NCI-H1436 (cell line): ENCODE results near the gene VAMP2.

ENCODE experiments used
- DNase-seq: peaks from one replicate; lab custom pipeline; 2025; lab: John Stamatoyannopoulos, UW

Gene VAMP2

DNA sequence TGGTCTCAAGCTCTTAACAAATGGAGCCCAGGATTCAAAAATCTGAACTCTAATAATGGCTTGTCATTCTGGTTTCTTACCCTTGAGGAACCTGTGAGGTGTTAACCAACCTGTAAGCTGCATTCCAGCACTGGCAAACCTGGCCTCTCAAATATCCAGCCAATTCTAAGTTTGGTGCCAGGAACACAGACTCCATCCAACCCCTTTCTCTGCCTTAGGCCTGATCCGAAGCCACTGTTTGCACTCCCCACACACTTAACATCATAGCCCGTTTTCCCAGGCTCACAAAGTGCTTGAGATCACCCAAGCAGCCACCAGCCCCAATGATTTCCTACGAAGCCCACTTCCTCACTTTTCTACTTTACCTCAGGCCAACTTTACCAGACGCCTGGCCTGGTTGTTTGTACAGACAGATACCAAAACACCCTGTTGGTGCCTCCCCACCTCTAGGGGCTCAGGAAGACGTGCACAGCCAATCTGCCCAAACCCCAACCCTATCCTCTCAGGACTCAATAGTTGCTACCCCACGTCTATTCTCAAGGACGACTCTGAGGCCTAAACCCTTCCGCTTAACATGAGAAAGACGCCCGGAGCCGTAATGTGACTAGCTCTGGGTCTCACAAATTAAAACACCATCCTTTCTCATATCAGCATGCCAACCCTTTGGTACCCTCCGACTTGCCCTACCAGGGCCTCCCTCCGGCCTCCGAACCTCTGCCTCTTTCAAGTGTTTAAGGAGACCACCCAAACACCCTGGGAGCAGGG lies 7.3 kb downstream of the VAMP2 start:
- no peak for DNase-seq

DNA sequence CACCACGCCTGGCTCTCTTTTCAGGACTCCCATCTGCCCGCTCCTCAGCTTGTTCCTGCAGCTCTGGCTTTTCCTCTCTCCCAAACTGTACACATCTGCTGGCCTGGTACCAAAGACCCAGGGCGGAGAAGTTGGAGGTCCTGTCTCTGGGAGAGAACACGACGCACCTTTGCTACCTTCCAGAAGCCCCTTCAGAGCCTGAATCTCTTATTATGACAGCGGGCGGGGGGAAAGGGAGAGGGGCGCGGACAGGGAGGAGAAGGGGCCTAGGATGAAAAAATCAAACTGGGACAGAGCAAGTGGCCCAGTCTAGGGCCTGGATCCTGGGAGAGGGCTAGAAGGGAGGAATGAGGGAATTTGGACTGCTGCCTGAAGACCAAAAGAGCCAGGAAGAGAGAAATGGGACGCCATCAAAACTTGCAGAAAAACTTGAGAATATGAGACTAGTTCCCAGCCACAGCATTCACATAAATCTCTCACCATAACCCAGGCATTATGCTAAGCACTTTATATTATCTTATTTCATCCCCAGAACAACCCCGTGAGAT lies 8.1 kb downstream of the VAMP2 start:
- DNase-seq: no peak

DNA sequence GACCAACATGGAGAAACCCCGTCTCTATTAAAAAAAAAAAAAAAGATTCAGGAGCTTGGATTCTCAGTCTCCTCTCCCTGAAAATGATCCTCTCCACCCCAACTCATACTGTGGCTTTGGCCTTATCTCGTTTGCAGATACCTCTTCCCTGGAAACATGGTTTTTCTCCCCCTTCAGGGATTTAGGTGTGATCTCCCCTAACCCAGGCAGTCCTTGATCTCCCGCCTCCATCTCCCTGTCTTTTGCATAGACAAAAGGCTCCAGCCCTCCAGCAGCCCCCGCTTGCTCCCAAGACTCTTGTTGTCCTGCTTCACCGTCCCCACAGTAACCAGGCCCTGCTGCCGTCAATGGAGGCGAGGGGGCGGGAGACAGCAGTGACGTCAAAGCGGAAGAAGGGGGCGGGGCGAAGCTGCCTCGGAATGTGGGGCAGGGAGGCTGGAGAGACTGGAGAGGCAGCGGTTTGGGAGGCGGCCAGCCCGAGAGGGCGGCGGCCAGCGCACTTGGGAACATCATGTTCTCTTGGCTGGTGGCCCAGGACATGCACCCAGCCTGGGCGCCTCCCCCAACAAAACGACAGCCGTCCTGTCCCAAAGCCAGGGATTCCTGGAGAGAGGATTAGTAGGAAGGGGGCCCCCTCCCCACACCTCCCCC lies 8.7 kb downstream of the VAMP2 start:
- DNase-seq: peak; percentile 83

DNA sequence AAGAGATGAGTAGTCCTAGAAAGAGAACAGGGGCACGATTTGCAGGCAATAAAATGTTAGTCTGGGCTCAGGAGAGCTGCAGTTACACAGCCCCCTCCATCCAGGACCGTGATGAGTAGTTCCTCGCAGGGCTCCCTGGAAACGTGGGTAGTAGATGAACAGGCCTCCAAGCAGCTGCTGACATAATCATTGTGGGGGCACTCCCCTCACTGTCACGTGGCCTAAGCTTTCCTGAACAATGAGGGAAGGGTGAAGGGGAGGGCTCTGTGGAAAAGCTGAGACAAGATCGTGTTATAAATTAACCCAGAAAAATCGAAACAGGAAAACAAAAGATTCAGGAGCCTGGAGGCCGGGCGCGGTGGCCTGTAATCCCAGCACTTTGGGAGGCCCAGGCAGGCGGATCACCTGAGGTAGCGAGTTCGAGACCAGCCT lies 9.2 kb downstream of the VAMP2 start:
- peak; percentile 58 for DNase-seq

DNA sequence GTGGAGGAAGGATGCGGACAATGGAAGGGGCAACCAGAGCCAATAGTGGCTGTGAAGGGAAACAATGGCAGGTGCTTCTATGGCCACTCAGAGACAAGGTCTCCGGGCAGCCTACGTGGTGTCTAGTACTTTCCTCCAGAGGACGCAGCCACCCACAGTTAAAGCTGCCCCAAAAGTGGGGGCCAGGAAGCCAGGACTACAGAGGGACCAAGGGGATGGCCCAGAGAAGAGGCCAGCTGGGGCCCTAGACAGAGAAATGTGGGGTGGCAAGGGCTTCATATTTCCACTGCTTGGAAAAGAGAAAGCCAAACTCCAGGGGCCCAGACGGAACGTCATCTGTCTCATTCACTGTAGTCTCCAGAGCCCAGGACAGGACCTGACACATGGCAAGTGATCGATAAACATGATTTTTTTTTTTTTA lies 9.7 kb downstream of the VAMP2 start:
- DNase-seq: no peak

DNA sequence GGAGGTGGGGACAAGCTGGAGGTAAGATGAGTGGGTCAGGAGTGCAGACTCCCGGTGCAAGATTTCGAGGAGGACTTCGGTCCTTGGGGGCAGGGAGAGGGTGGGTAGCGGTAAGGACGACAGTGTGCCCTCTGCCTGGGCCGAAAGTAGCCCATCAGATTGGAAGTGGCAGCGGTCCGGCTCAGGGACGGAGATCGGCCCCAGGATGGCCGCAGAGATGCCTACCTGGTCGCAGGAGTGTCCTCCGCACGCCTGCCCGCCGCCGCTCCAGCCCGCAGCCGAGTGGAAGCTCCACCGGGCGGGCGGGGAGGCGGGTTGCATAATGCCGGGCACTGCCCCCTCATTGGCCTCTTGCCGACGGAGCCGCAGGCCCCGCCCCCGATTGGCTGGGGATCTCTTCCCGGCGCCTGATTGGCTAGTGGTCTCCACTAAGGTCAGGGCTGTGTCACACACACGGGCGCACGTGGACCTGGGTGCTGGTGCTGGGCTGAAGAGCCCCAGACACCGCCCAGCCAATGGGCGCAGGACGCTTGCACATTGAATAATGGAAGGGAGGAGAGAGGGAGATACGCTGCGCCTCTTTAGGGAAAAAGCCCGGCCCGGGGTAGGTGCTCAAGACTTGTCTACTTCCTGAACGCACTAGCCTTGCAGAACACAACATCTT lies 10.5 kb downstream of the VAMP2 start, which contains the start of gene PER1:
Gene PER1 (minus strand): TSS at position 293 of the 664 bp plus-strand sequence. CDS start 1,698 bp downstream, outside the sequence.
- DNase-seq: peak; percentile 91

DNA sequence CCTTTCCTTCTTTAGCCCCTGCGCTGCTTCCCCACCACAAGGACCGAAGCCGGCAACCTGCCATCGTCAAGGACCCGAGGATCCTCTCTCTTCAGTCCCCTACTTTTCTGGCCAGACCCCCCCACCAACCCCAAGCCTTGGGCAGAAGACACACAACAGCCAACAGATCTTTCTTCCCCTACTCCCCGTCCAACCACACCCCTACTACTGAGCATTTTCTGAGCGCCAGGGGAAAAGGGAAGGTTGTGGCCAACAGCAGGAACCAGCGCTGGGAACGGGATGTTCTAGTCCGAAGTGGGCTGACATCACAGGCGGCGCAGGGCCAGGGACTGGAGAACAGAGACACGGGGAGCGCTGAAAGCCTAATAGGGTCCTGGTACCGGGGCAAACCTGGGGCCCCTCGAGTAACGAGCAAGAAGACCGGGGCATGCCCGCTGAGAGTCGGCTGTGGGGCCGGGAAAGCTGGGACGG lies 11.1 kb downstream of the VAMP2 start:
- DNase-seq: no peak

DNA sequence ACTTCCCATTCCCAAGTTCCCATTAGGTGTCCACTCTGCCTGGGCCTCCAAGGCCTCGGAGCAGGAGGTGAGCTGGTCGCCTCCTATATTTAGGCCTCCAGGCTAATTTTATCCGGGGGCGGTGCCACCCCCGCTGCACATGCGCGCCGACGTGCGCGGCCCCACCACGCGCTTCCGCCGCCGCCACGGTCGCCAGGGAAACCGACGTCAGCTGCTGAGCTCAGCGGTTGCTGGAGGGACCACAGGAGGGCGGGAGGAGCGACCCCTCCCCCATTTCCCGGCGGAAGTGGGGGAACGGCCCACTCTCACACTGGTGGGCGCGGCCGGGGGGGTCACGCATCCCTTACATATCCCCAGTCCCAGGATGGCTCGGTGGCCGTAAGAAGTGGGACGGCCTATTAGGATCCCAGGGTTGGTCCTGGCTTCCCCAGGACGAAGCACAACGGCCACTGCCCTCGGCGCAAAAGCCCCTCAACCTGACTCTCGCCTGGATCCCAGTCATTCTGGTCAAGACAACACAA lies 11.6 kb downstream of the VAMP2 start:
- DNase-seq: no peak

DNA sequence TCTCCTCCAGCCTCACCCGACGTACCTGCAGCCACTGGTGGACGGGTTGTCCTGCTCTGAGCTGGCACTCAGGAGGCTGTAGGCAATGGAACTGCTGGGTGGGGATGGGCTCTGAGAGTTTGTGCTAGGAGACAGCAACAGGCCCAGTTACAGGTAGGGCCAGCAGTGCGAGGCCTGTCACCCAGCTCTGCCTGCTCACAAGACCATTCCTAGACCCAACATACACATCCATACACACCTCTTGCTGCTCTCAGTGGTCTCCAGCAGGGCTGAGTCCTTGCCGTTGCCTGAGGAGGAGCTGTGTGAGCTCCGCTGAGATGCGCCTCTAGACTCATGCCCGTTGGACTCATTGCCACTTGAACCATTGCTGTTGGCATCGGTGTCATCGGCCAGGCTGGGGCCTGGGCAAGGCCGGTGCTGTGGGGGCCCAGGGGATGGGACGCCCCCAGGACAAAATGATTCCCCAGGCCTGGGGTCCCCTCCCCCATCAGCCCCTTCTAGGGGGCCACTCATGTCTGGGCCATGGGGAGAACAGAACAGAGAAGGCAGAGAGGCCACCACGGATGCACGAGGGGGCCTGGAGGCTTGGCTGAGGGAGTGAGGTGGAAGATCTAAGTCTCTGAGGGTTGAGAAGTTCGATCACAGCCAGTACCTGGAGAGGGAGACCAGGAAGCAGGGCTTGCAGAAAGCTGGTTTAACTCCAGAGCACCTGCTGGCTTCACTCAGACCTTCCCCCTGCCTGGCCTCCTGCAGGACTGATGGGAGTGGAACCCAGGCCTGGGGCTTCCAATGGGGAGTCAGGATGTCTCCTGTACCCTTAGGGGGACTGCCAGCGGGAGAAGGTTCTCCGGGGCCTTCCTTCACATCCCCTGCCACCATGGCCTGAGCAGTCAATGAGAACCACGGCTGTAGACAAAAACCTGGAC lies 12.3 kb downstream of the VAMP2 start:
- no peak for DNase-seq

DNA sequence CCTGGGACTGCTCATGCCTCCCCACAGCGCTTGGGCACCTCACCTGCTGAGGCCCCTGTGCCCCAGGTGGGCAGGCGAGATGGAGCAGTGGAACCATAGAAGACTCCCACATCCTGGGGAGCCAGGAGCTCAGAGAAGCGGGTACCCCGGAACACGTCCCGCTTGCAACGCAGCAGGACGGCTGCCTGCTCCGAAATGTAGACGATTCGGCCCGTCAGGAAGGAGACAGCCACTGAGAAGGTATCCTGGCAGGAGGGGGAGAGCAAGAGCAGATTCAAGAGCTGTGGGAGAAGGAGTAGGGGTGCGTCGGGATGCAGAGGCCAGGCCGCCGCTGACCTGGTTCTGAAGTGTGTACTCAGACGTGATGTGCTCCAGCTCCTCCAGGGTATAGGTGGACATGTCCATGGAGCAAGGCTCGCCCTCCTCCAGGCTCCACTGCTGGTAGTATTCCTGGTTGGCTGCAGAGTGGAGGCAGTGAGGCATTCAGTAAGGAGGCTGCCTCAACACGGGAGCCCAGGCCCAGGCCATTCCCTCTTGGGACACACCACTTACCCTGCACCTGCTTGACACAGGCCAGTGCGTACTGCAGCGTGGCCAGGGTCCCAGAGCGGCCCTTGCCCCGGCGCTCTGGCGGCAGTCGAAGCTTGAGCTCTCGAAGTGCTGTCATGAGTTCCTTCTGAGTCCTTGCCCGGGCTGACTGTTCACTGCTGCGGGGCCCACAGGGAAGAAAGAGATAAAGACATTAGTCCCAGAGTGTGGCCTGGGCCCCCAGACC lies 13.1 kb downstream of the VAMP2 start:
- DNase-seq: no peak

DNA sequence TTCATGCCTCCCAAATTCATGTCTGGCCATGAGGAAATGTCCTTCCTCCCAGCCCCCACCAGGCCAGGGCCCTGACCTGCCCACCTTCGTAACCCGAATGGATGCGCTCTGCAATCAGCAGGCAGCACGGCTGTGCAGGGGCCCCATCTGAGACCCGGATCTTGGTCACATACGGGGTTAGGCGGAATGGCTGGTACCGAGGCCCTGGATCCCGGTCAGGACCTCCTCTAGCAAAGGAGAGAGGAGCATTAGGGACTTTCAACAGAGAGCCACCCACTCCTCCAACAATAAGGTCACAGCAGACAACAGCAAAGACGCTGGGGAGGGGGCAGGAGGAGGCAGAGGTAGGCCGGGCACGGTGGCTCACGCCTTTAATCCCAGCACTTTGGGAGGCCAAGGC lies 14.2 kb downstream of the VAMP2 start:
- no peak for DNase-seq

DNA sequence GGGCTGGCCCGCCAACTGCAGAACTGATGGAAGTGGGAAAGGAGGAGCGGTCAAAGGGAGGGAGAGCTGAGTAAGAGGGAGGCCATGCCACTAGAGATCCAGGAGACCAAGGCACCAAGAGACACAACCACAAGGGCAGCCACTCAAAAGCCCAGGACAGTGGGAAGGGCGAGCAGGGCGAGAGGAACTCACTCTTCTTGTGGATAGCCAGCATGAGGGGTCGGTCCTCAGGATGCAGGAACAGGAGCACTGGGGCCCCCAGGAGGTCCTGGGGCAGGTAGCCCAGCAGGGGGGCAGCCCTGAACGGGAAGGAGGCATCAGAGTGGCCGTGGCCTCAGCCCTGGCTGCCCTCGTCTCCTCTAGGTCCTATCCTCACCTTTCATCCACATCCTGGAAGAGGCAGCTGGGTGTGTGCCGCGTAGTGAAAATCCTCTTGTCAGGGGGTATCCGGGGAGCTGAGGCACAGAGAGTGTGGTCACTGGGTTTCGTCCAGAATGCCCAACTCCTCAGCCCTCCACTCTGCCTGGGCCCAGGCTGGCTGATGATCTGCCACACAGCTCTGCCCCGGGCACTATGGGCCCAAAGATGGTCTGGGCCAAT lies 14.8 kb downstream of the VAMP2 start:
- DNase-seq: no peak

DNA sequence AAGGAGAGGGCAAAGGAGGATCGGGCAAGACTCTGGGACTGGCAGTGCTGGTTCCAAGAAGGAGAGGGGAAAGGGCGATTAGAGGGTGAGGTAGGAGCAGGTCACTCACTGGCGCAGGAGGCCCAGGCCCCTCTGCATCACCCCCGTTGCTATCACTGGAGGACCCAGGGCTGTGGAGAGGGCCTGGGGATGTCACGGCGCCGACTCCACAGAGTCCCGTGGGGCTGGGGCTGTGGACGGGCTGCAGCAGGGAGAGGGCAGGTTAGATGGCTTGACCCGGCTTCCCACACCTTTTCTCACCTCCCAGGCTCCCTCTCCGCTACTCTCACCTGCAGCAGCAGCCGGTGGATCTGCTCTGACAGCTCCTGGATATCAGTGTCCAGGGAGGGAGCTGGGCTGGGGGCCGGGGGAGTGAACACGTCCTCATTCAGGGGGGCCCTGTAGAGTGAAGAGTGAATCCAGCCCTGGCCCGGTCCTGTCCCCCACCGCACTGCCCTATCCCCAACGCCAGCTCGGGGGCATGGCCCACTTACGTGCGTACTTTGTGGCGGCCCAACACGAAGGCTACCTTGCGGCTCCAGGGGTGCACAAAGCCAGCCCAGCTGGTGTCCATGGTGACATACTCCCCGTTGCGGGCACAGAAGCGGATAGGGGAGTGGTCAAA lies 15.5 kb downstream of the VAMP2 start:
- DNase-seq: no peak

DNA sequence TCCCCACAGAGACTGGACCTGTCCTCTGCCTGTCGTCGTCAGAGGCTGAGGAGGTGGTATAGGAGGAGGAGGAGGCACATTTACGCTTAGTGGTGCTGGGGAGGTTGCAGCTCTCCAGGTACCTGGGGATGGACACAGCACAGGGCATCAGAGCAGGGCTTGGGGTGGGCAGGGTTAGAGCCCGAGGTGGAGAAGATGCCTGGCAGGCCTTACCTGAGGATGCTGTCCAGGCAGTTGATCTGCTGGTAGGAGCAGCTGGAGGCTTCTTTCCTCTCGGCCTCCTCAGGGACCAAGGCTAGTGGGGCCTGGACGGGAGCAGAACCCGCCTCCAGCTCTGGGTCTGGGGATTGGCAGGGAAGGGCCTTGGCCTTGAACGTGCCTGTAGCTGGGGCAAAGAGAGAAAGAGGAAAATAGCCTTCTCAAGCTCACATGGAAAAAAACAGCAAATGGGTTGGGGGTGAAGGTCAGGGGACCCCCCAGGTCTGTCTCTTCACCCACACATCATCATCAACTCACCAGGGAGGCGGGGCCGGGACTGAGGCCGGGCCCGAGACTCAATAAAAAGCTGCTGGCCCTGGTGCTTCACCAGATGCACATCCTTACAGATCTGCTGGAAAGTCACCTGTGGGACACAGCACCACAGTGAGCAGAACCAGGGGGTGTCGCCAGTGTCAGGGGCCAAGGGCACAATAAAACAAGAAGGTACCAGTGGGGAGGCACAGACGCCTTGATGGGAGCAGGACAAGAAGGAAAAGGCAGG lies 16.2 kb downstream of the VAMP2 start:
- no peak for DNase-seq

DNA sequence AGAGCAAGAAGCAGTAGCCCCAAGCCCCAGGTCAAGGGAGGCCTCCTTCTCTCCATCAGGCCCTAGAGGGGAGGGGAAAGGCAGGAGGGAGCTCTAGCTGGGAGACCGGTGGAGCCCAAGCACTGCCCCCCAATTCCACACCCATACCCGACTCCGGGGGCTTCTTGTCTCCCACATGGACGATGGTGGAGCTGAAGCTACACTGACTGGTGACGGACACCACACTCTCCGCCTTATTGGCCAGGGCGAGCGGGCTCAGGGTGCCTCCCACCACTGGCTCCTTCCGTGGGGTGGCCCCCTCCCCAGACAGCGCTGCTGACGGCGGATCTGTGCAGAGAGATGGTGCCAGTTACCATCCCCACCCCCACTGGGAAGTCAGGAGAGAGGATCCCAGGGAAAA lies 16.9 kb downstream of the VAMP2 start:
- no peak for DNase-seq

DNA sequence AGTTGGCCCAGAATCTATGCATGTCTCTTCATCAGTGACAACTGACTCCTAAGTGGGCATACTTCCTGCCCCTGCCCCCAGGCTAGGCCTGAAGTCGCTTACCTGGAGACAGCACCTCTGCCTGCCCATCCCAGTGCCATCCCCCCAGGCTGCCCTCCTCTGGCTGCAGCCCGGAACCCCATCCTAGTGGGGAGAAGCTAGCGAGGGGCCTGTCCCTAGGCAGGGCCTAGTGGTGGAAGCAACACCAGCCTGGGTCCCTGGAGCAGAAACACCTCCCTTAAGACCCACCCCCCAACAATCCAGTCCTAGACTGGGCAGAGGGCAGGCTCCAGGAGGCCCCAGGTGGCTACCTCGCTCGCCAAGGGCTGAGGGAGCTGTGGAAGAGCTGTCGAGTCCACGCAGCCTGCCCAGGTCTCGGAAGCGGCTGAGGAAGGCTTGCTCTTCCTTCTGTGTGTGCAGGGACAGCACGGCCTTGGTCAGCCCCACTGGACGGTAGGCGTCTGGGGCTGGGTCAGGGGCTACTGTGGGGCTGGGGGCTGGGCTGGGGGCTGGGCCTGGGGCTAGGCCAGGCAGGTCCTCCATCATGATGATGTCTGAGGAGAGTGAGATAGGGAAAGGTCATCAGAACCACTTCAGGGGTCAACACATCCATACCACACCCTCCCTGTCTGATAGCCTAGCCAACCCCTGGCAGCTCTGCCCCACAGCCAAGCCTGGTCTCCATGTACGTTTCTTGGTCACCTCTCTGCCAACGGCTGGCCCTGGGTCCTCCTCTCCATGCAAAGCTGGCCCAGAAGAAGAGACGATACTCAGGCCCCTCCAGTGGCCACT lies 18.1 kb downstream of the VAMP2 start:
- no peak for DNase-seq

DNA sequence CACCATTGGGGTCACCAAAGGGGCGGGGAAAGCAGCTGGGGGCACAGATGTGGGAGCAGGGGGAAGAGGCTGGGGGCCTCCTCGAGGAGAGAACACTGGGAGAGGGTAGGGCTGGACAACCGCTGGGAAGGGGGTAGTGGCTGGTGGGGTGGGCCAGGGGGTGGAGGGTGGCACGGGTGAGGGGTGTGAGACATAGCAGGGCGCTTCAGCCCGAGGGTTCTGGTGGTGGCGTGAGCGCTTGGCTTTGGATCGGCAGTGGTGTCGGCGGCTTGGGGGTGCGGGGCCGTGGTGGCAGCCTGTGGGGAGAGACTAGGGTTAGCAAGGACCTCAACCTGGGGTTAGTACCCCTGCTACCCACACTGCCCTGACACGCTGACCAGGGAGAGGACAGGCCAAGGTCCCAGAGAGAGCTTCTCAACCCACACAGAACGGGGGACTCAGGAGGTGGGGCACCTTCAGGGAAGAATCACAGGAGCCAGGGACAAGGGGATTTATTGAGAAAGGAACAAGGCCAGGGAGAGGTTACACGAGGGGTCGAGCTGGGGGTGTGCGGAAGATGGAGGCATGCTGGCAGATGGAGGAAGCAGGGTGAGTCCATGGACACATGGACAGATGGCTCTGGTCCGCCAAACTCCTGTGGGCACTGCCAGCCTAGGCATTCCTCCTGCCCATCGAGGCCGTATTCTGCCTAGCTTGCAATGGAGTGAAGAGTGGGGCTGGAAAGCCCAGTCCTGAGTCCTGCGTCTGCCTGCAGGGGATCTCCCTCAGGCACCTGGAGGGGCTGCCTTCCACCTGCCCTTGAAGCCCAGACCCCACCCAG lies 19.0 kb downstream of the VAMP2 start:
- DNase-seq: no peak
